Right forelimb (tissue), 1 donor: ENCODE measurements around the gene ZNF174.

Source experiments
- DNase-seq: peaks from one replicate; pipeline ENCODE4 v3.0.0-alpha.2; 2018

Gene ZNF174

DNA sequence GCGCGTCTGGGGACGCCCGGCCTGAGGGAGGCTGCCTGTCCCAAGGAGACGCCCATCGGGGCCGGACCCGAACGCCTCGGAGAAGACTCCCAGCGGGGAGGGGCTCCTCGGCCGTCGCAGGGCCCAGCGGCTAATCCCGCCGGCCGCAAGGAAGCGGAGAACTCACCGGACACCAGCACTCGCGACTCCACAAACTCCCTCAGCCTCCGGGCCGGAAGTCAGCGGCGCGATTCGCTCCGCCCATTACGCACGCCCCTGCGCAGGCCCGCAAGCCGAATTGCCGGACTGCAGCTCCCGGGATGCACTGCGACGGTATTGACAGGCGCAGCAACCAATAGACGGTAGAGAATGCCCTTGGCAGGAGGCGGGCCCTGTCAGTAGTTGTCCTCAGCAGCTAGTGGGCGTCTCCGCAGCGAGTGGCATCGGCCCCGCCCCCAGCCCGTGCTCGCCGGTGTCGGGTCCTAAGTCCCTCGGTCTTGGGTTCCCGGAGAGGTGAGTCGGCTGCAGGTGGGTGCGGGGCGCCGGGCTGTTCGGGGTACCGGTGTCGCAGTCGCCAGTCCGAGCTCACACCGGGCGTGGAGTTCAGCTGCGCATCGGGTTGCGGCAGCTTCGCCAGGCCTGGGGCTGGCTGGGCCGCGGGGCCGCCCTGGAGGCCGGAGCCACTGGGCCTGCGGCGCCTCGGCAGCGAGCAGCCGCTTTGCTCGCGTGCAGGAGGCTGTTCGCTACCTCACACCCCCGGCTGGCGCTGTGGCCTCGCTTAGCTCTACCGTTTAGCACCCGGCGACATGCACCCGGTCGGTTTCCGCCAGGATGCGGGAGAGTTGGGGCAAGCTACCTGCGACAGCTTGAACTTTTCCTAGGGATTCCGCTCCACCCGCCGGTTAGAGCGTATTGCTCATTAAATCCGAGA is at the start of gene ZNF174, which contains the start of gene ZSCAN32:
TSS of gene ZNF174 (plus strand) at position 437 of the 910 bp plus-strand sequence. CDS start 790 bp downstream, outside the sequence.
TSS of gene ZSCAN32 (minus strand) at position 226 of the 910 bp plus-strand sequence. CDS start 3,447 bp downstream, outside the sequence.
- peak; percentile 99 for DNase-seq

DNA sequence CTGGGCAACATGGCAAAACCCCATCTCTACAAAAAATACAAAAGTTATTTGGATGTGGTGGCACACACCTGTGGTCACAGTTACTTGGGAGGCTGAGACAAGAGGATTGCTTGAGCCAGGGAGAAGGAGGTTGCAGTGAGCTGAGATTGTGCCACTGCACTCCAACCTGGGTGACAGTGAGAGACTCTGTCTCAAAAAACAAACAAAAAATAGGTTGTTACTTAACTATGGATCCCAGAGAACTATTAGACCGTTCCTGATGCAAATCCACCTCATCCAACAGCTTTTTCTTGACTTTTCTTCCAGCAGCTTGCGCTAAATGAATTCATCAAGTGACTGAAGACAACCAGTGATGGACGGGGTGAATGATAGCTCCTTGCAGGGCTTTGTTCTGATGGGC is 45.4 kb upstream of the ZNF174 start, which contains the start of gene OR2C1:
TSS of gene OR2C1 (plus strand) at position 301 of the 400 bp plus-strand sequence. CDS start at position 353, 52 bp downstream.
- DNase-seq, result no peak

DNA sequence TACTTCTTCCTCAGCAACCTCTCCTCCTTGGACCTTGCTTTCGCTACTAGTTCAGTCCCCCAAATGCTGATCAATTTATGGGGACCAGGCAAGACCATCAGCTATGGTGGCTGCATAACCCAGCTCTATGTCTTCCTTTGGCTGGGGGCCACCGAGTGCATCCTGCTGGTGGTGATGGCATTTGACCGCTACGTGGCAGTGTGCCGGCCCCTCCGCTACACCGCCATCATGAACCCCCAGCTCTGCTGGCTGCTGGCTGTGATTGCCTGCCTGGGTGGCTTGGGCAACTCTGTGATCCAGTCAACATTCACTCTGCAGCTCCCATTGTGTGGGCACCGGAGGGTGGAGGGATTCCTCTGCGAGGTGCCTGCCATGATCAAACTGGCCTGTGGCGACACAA is 44.9 kb upstream of the ZNF174 start:
- DNase-seq, result no peak

DNA sequence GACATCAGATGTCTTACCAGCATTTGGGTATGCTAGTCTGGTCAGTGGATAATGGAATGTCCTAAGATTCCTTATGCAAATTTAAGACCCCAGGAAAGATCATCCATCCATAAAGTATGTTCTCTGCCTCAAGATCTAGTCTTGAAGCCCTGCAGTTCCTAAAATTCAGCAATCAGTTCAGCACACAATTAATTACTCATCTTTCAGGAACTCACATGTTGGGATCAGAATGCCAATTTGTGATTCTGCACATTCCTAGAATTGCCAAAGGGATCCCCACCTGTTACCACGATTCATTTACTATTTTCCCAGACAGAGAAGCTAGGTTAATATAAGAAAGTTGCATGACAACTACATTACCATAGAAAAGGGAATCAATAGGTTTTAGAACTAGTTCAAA is 42.1 kb upstream of the ZNF174 start:
- DNase-seq, result no peak

DNA sequence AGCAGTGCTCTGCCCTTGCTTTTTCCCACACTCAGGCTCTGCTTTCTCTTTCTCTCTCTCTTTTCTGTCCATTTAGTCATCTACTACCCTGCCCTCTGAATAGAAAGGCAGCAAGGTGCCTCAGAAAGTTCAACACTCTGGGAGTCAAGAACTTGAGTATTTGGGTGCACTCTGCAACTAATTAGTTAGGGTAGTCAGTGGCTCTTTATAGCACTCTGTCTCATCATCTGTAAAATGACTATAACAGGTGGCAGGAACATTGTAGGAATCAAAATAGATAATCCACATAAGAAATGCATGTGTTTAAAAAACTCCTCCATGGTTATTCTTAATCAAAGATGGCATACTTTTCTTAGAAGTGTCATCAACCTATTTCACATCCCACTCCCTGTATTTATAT is 38.1 kb upstream of the ZNF174 start:
- DNase-seq, result no peak

DNA sequence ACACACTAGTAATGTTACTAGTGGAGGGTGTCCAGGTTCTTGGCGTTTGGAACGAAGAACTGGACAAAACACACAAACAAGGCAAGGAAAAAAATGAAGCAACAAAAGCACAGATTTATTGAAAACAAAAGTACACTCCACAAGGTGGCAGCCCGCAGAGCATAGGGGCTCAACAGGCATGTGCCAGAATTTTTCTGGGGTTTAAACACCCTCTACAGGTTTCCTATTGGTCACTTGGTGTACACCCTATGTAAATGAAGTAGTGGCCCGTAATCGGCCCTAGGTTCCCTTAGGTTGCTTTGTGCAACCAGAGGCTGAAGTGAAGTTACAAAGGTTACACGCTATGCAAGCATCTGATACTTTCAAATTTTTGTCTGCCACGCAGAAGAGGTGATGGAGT is 37.2 kb upstream of the ZNF174 start:
- no peak for DNase-seq

DNA sequence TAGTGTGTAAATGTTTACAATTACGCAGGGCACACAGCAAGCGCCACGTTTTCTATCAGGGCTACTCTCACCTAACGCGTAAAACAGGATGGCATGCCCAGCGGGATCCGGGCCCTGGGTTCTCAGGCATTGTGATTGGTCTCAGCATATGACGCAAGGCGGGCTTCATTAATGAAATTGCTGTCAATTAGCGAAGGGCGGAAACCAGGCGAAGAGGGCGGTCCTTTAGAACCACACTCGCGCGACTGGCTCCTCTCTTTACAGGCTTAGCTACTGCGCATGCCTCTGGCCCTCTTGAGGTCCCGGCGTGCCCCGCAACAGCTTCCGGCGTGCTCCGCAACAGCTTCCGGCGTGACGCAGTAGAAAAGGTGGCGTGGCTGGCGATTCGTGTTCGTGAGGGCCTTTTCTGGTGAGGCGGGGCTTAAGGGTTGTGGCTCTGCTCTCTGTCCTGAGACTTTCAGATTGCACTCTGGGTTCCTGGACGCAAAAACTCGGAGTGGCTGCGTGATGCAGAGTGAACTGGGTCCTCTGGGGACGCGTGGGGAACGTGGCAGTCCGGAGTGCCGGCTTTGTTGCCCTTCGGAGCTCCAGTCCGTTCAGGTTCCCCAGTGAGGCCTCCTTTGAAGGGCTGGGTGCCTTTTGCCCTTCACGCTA is 36.1 kb upstream of the ZNF174 start:
- peak; percentile 83 for DNase-seq

DNA sequence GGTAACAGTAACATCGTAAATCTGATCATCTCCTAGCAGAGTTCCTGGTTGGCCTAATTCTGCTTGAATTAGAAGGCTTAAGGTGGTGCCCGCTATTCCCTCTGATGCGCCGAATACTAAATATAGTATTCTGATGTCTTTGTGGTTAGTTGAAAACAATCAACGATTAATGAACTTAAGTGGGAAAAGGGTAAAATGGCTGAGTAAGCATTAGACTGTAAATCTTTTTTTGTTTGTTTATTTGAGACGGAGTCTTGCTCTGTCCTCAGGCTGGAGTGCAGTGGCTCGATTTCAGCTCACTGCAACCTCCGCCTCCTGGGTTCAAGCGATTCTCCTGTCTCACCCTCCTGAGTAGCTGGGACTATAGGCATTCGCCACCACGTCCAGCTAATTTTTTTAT is 31.9 kb upstream of the ZNF174 start:
- DNase-seq, result no peak

DNA sequence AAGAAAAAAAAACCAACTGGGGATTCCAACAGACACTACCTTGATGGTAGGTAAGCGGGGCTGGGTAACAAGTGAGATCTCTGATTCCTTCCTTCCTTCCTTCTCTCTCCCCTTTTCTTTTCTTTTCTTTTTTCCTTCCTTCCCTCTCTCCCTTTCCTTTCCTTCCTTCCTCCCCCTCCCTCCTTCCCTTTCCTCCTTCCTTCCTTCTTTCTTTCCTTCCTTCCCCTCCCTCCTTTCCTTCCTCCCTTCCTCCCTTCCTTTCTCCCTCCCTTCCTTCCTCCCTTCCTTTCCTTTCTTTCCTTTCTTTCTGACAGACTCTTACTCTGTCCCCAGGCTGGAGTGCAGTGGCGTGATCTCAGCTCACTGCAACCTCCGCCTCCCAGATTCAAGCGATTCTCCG is 25.3 kb upstream of the ZNF174 start:
- no peak for DNase-seq

DNA sequence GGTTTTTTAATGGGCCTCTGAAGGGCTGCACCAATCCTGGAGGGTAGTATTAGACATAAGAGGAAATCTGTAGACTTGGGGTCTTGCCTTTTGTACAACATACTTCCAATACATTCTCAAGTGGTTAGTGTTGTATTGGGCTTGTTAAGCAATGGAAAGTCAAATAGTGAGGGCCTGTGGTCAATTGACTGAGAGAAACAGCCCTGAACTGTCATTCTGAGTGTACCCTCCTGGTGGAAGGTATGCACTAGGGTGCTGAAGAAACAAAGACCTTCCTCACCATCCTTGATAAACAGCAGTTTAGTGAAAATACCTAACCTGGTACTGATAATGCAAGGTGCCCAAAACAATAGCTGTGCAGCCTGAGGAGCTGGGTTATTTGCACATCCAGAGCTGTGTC is 23.1 kb upstream of the ZNF174 start:
- no peak for DNase-seq

DNA sequence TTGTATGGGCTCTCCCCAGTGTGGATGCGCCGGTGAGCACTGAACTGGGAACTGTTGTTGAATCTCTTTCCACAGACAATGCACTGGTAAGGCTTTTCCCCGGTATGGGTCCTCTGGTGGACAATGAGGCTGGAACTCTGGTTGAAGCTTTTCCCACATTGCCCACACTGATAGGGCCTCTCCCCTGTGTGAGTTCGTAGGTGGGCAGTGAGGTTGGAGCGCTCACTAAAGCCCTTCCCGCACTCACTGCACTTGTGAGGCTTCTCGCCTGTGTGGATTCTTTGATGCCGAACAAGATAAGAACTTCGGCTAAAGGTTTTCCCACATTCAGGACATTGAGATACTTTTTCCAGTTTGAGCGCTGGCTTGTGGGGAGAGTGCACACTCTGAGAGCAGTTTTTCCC is 18.0 kb upstream of the ZNF174 start:
- DNase-seq, result no peak

DNA sequence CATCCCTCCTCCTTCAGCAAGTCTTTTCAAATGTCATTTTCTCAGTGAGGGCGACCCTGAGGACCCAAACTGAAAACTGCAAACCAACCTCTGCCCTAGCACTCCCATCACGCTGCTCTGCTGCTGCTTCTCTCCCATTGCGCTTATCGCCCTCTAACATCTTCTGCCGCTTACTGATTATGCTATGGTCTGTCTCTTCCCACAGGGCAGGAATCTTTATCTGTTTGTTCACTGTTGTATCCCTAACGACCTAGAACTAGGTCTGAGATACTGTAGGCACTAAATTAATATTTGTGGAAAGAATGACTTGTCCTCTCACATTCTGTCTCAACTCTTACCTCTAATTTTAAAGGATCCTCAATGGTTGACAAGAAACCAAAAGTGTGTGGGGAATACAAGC is 12.7 kb upstream of the ZNF174 start:
- DNase-seq, result no peak

DNA sequence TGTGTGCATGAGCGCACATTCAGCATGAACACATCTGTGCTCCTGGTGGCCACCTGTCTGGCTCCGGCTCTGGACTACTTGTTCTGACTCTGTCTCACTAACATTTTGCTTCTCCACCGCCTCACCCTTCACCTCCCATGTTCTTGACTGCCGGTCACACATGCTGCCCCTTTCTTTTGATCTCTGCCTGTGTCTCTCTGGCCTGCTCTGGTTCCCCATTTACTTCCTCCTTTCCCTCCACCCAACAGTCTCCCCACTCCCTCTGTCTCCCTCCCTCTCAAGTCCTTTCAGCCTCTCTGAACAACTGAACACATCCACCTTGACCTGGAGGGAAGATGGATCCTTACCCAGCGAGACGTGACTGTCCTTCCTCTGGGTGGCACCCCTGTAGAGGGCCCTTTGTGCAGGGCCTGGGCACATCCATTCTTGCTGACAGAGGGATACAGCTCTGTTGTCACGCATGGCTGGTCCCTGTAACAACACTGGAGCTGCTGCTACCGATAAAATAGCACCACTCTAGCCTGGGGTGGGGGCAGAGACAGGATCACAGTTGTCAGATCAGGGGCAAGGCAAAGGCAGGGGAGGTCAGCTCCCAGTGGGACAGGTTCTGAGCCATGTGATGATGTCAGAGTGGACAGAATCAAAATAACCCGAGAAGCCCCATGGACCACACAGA is 11.2 kb upstream of the ZNF174 start:
- no peak for DNase-seq

DNA sequence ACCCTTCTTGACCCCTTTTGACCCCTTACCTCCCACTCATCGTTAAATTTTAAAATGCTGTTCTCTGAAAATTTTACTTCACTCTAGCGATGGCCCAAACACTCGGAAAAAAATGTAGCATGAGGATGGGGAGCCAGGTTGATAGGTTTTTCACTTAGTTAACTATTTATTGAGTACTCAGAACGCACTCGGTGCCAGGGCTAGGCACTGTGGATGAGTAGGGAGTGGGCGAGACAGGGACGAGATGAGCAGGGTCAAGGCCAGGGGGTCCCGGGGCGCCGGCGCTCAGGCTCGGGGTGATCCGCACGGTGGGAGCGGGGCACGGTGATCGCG is 603 bp upstream of the ZNF174 start:
- no peak for DNase-seq

DNA sequence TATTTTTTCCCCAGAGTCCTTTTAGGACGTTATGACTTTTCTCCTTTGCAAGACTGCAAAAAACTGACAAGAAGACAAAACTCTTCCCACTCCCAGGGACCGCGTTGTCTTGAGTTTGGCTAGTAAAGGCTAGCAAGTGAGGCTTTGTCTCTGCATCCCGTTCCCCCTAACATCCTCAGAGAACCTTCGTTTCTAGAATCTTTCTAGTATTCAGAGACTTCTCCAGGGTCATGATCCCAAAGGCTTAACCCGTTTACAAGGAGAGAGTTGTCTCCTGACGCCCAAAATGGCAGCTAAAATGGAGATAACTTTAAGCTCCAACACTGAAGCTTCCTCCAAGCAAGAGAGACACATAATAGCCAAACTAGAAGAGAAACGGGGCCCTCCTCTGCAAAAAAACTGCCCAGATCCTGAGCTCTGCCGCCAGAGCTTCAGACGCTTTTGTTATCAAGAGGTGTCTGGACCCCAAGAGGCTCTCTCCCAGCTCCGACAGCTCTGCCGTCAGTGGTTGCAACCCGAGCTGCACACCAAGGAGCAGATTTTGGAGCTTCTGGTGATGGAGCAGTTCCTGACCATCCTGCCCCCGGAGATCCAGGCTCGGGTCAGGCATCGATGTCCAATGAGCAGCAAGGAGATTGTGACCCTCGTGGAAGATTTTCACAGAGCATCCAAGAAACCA is 843 bp downstream of the ZNF174 start:
- DNase-seq, result no peak

DNA sequence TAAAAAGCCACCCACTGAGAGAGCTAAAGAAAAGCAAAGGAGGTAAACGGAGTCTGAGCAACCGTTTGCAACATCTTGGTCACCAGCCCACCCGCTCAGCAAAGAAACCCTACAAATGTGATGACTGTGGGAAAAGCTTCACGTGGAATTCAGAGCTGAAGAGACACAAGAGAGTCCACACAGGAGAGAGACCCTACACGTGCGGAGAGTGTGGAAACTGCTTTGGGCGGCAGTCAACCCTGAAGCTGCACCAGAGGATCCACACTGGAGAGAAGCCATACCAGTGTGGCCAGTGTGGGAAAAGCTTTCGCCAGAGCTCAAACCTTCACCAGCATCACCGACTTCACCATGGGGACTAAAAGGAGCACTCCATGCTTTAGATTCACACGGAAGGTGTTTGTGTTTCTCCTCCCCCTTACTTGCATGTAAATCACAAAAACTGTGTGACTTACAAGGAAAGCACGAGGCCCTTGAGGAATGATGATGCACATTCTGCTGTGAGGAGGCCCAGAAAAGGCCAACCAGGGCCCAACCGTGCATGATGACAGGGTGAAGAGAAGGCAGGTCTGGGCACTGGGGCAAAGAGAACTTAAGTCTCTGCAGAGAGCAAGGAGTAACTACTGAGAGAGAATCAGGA is 7.7 kb downstream of the ZNF174 start:
- DNase-seq, result no peak

DNA sequence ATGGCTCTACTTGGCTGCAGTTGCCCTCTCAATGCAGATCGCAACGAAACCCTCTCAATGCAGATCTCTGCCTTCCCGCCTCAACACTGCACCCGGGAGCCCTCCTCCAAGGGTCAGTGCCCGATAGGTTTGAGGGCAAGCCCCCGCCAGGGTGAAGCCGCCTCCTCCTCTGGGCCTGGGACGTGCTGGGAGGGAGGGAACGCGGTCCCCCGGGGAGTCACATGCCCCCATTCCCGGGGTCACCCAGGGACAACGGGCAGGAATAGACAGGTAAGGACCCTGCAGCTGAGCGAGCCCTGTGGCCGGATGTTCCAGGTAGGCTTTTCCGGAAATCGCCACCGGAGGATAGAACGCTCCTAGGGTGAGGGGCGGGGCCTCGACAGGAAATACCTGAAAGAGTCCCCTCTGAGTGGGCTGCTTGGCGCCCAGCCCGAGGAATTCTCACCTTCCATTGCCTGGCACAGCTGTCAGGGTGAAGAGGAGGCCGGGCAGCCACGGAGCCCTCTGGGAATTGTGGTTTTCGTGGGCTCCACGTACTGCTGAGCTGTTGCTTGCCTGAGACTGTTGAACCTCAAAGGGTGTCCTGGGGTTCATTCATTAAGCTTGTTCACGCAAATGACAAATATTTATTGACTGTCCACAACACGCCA is 12.8 kb downstream of the ZNF174 start:
- no peak for DNase-seq

DNA sequence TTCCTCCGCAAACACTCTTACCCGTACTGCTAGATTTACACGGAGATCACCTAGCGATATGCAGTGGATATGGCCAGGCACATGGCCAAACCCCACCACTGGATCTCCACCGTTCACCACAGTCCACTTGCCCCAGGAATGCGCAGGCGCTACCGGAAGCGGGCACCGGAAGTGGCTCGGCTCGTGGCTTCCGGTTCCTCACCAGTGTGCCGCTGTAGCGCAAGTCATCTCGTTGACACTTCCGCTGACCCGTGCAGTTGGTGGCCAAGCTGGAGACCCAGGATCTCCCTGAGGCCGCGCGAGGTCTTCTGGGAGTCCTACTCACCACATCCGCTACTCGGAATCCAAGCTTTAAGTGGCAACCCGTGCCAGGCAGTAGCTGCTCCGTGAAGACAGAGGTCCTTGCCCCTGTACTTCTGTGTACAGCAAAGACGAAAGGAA is 30.8 kb downstream of the ZNF174 start:
- no peak for DNase-seq

DNA sequence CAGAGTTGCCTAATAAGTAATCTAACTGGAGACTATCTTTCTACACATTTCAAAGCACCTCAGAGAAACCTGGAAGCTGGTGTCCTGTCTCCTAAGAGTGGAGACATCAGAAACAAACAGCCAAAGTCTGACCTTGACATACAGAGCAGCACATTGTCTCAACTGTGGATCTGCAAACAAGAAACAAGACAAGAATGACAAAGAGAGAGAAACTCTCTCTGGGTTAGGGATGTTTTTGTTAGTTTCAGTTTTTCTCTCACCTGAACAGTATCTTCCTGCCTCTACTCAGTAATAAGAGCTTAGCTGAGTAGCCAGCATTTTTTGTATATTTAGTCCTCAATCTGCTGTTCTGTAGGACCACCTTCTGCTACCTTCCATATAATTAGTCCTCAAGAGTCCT is 33.4 kb downstream of the ZNF174 start:
- DNase-seq, result no peak

DNA sequence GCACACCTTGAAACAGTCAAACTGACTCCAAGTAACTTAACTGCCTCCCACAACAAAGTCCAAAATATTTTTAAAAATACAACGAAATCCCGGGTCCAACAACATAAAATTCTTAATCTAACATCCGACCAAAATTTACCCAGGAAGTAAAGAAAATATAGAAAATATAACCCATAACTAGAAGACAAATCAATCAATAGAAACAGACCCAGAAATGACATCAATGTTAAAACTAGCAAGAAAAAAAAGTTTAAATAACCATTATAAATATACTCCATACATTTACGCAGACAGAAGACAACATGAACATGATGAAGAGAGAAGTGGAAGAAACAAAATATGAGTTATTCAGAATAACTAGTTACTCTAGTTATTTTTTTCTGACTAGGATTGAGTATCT is 38.6 kb downstream of the ZNF174 start:
- no peak for DNase-seq

DNA sequence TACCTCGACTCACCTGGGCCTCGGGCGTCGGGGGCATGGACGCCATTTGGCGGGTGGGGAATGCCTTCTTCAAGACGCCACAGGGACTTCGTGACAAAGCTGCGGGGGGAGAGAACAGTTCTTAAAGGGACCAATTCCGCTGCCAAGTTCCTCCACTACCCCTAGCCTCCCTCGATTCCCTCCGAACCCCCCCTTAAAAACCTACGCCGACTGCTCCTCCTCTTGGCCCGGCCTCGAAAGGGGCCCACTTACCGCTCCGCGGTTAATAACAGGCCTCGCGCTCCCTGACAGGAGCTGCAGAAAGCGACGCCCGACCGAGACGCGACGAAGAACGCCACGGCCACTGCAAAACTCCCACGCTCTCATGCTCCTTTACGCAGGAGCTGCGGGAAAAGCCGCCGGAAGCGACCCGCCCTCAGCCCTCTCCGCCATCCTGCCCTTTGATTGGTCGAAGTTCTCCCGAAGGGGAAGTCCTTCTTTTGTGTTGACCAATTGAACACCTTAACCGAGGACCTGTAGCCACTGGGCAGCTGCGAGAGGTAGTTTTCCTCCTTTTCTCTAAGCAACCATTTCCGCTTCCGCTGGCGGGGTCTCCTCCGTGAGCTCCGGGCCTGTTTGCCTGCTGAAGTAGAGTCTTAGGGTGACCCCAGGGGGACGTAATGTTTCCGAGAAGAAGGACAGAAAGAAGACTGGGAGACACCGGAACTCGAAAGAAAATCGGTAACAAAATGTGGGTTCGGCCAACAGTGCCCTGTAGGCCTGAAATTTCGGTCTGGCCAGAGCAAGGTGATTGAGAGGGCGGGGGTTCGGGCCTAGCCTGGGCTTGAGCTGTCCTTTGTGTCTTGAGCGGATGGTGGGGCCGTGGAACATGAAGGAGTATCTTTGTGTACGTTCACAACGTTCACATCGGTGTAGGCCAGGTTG is 42.4 kb downstream of the ZNF174 start, which contains the start of the genes NAA60 and ZNF597:
TSS of gene NAA60 (plus strand) at position 573 of the 924 bp plus-strand sequence. CDS start 32,548 bp downstream, outside the sequence.
TSS of gene ZNF597 (minus strand) at position 397 of the 924 bp plus-strand sequence. CDS start at position 46, 351 bp downstream.
- DNase-seq, result peak; percentile 85
